ENCODE data around the gene SHB.

DNA sequence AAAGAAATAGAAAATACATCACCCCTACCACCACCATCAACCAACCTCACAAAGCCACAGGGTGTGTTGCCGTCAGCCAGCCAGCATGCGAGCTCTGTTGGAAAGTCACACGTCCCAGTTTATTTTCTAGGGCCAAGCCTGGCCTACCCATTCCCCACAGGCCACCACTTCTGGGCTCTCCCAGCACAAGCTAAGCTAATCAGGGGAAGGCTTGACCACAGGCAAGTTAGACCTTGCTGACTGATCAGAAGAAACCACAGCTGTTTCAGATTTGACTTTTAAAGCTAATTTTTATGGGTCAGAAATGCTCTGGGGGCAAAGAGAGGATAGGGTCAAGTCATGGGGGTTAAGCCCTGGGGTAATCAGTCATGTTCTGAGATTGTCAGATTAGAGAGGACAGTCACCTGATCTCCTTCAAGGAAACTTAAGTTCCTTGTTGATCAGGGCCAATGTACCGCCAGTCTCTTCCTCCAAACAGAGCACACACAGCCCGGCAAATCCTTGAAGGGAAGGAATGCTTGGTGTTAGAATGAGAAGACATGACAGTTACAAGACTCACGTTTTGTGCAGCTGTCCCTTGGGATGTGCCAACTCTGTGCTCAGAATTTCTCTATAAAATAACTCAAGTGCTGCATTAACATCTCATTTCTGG is 7.6 kb downstream of the SHB start:
- TF ChIP-seq, protein P1, sequence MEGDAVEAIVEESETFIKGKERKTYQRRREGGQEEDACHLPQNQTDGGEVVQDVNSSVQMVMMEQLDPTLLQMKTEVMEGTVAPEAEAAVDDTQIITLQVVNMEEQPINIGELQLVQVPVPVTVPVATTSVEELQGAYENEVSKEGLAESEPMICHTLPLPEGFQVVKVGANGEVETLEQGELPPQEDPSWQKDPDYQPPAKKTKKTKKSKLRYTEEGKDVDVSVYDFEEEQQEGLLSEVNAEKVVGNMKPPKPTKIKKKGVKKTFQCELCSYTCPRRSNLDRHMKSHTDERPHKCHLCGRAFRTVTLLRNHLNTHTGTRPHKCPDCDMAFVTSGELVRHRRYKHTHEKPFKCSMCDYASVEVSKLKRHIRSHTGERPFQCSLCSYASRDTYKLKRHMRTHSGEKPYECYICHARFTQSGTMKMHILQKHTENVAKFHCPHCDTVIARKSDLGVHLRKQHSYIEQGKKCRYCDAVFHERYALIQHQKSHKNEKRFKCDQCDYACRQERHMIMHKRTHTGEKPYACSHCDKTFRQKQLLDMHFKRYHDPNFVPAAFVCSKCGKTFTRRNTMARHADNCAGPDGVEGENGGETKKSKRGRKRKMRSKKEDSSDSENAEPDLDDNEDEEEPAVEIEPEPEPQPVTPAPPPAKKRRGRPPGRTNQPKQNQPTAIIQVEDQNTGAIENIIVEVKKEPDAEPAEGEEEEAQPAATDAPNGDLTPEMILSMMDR (conservative IDR thresholded peaks at IDR 0.05 in 1 of 2, IDR thresholded peaks at IDR 0.05 in 1 of 2; ENCODE audit: low read depth in 1 of 2, low read length in 2 of 2), result no peak
- no peak for TF ChIP-seq EZH2 (IDR thresholded peaks at IDR 0.05; ENCODE audit: low read length, missing control alignments)
